Endothelial cell of umbilical vein (primary cell): ENCODE data around the gene TPK1. TPM values are rescaled to one million over a fixed set of nuclear protein-coding genes. Genes with fewer than 3 reads are reported as not detected.

Experiments
- BruUV-seq: library from RNA; stranded (reverse); fragments of 400-500 nt; replicated peaks from 2 replicates; lab custom pipeline; 2021; lab: Mats Ljungman, UMichigan
- CTCF ChIA-PET: fragments of 300-600, 350-600 bp; sonication (Branson Sonifier 250); formaldehyde crosslinking; loops from one replicate; lab custom pipeline; 2021; ENCODE audit warnings: antibody characterized with exemption, inconsistent platforms; lab: Charles Lee
- POLR2A ChIA-PET: fragments of 300-600, 350-600 bp; sonication (Branson Sonifier 250); formaldehyde crosslinking; loops from one replicate; lab custom pipeline; 2021; ENCODE audit warnings: antibody characterized with exemption, inconsistent platforms; lab: Charles Lee
- DNase-seq: peaks from one replicate; pipeline ENCODE4 v3.0.0-alpha.2; 2011; ENCODE audit warnings: low read depth, low spot score
- FAIRE-seq: peaks from 2 replicates; lab custom pipeline; 2011; peaks lifted over from hg19 to GRCh38; lab: Jason Lieb, UNC
- H2AFZ ChIP-seq: 2 replicates; pipeline ENCODE4 v1.6.0; 2012; ENCODE audit warnings: low read depth, low read length, control low read depth, inconsistent platforms
- H3K27ac ChIP-seq: 2 replicates; pipeline ENCODE4 v1.5.1; 2011; ENCODE audit warnings: low read depth, mild to moderate bottlenecking, control low read depth, low read length, moderate library complexity; ENCODE audit not compliant: insufficient read depth
- H3K27me3 ChIP-seq, 2 experiments: 2 replicates each; pipeline versions ENCODE4 v1.6.0 to v1.6.1; 2011; ENCODE audit warnings: low read length in 2 of 2, mixed read lengths in 1 of 2; ENCODE audit not compliant: control insufficient read depth in 2 of 2, insufficient read depth in 2 of 2
- H3K36me3 ChIP-seq, 2 experiments: 2 replicates in 1 of 2; 3 replicates in 1 of 2; pipeline ENCODE4 v1.5.1; 2011; ENCODE audit warnings: low read length in 2 of 2, mild to moderate bottlenecking in 1 of 2, moderate library complexity in 1 of 2; ENCODE audit not compliant: control insufficient read depth in 2 of 2, insufficient read depth in 2 of 2; ENCODE audit errors: extremely low read depth in 1 of 2
- H3K4me1 ChIP-seq: 3 replicates; pipeline ENCODE4 v1.5.1; 2011; ENCODE audit warnings: mild to moderate bottlenecking, low read length; ENCODE audit not compliant: control insufficient read depth, insufficient read depth; ENCODE audit errors: extremely low read depth
- H3K4me2 ChIP-seq: 2 replicates; pipeline ENCODE4 v1.6.1; 2011; ENCODE audit warnings: low read length, control low read depth, mixed read lengths; ENCODE audit not compliant: insufficient read depth
- H3K4me3 ChIP-seq, 3 experiments: fragments of 200-600 bp in 1 of 3; sonication (generic), shearing (Covaris generic) in 1 of 3; replicated peaks in 1 of 3; 2 replicates each; pipeline ENCODE4 v1.5.1; 2011 to 2016; ENCODE audit warnings: control low read depth in 3 of 3, low read length in 3 of 3, mild to moderate bottlenecking in 2 of 3, inconsistent platforms in 1 of 3, low read depth in 1 of 3, moderate library complexity in 1 of 3; ENCODE audit not compliant: insufficient read depth in 1 of 3
- H3K79me2 ChIP-seq: 2 replicates; pipeline ENCODE4 v1.6.0; 2012; ENCODE audit warnings: low read length, inconsistent platforms; ENCODE audit not compliant: control insufficient read depth, insufficient read depth
- H3K9ac ChIP-seq: replicated peaks from 2 replicates; pipeline ENCODE3; 2011; ENCODE audit warnings: low read length, control low read depth; ENCODE audit not compliant: insufficient read depth; ENCODE audit errors: extremely low read depth
- H3K9me1 ChIP-seq: replicated peaks from 3 replicates; pipeline ENCODE4 v1.6.0; 2011; ENCODE audit warnings: mild to moderate bottlenecking, low read length; ENCODE audit not compliant: control insufficient read depth, insufficient read depth; ENCODE audit errors: extremely low read depth
- H3K9me3 ChIP-seq: replicated peaks from 2 replicates; pipeline ENCODE4 v1.5.1; 2012; ENCODE audit warnings: low read length, inconsistent platforms; ENCODE audit not compliant: control insufficient read depth, insufficient read depth
- H4K20me1 ChIP-seq: replicated peaks from 2 replicates; pipeline ENCODE3; 2011; ENCODE audit warnings: mild to moderate bottlenecking, low read length; ENCODE audit not compliant: control insufficient read depth, insufficient read depth; ENCODE audit errors: extremely low read depth
- EZH2 ChIP-seq: IDR thresholded peaks from 2 replicates; pipeline ENCODE4 v1.6.1; 2012; ENCODE audit warnings: borderline replicate concordance, low read depth, mild to moderate bottlenecking, moderate library complexity, low read length, inconsistent platforms; ENCODE audit not compliant: severe bottlenecking
- GATA2 ChIP-seq: IDR thresholded peaks from 2 replicates; pipeline ENCODE4 v1.7.0; 2011; ENCODE audit warnings: low read depth, mild to moderate bottlenecking, moderate library complexity, mixed read lengths, low read length; ENCODE audit not compliant: insufficient read length, insufficient read depth
- MAX ChIP-seq: IDR thresholded peaks from 2 replicates; pipeline ENCODE4 v1.6.1; 2011; ENCODE audit not compliant: insufficient read depth, insufficient read length
- MYC ChIP-seq: IDR thresholded peaks from one replicate; pipeline ENCODE4 v1.6.1; 2011; ENCODE audit warnings: mild to moderate bottlenecking, low read depth, low read length
- POLR2AphosphoS5 ChIP-seq: IDR thresholded peaks from 2 replicates; pipeline ENCODE4 v1.6.1; 2012; ENCODE audit warnings: low read depth, mild to moderate bottlenecking, control low read depth, low read length, moderate library complexity; ENCODE audit not compliant: insufficient read depth
- dilution Hi-C: fragments of 300-500 bp; cut with MboI; formaldehyde crosslinking; loops from one replicate; pipeline ENCODE4 v1.15.0; 2019; ENCODE audit warnings: low sequenced_read_pairs; ENCODE audit not compliant: extremely low pct_ligation_motif_present
- intact Hi-C: fragments of 100-400 bp; cut with micrococcal nuclease; formaldehyde crosslinking; loops from one replicate; pipeline ENCODE4 v1.10.0; 2022
- polyA plus RNA-seq, 4 experiments: library from polyadenylated mRNA; depleted of rRNA in 3 of 4; stranded (reverse) in 3 of 4; unstranded in 1 of 4; fragments of >200 nt; gene quantifications; 2 replicates each; pipeline versions ENCODE4 v1.2.1 to v1.2.3, GENCODE V29; 2011 to 2012; ENCODE audit warnings: missing spikeins in 1 of 4
- total RNA-seq: library from RNA; stranded (reverse); gene quantifications from 2 replicates; pipeline ENCODE4 v1.2.3, GENCODE V29; 2021

Gene TPK1
- total and polyA plus RNA-seq, 2 donors (not counting 3 experiments of a cell fraction or from before 2014, with no cell fraction given) = 7.5 to 9.3 TPM

GRCh38 chr7:144691240-144691639 is 144.6 kb downstream of the TPK1 start:
- intact Hi-C loops (no loop called here), dilution Hi-C loops (no loop called here)
- no peak overlapping the region for H3K4me2 ChIP-seq
- no peak for DNase-seq
- H3K4me3 ChIP-seq = no peak overlapping the region
- H3K4me1 ChIP-seq = no peaks in the 10 kb centered on the region
- no peaks in the 10 kb centered on the region for H3K9me3 ChIP-seq
- no peaks in the 10 kb centered on the region for H3K27me3 ChIP-seq
- H3K79me2 ChIP-seq = no peaks in the 10 kb centered on the region
- ChIA-PET POLR2A (no interaction called here), CTCF (no interaction called here)
- no TSS peak for BruUV-seq
- H3K9ac ChIP-seq = no peak overlapping the region
- no peak overlapping the region for H2AFZ ChIP-seq
- H3K27ac ChIP-seq = no peak overlapping the region
- TF ChIP-seq MYC (no peak), POLR2AphosphoS5 (no peak), GATA2 (no peak), MAX (no peak)
- H3K9me1 ChIP-seq = no peaks in the 10 kb centered on the region
- H4K20me1 ChIP-seq = no peaks in the 10 kb centered on the region
- no peaks in the 10 kb centered on the region for H3K36me3 ChIP-seq
- no peak for FAIRE-seq

GRCh38 chr7:144682581-144683280 is 153.1 kb downstream of the TPK1 start:
- no peak for FAIRE-seq

More at GRCh38 chr7:144682581-144683280, 153.1 kb downstream of the TPK1 start:
- Histone ChIP-seq H3K4me3 (no peak overlapping the region), H3K9me3 (no peaks in the 10 kb centered on the region), H4K20me1 (no peaks in the 10 kb centered on the region), H3K9ac (no peak overlapping the region), H2AFZ (no peak overlapping the region), H3K9me1 (no peaks in the 10 kb centered on the region), H3K27me3 (no peaks in the 10 kb centered on the region), H3K27ac (no peak overlapping the region), H3K79me2 (no peaks in the 10 kb centered on the region), H3K4me2 (no peak overlapping the region), H3K4me1 (no peaks in the 10 kb centered on the region), H3K36me3 (no peaks in the 10 kb centered on the region)
- ChIA-PET POLR2A (no interaction called here), CTCF (interaction anchor here (0.8 to 0.9 kb wide), 2 partner anchors 13 to 56 kb away, joined by 3 read pairs; no protein-coding TSS in a partner anchor)
- no TSS peak for BruUV-seq
- TF ChIP-seq POLR2AphosphoS5 = no peak
- TF ChIP-seq EZH2 = no peak
- dilution Hi-C loops = no loop called here
- intact Hi-C loops = no loop called here
- no peak for DNase-seq
